GM23248 (cell line): ENCODE results near the gene LRRC7. TPM values are rescaled to one million over a fixed set of nuclear protein-coding genes. Genes with fewer than 3 reads are reported as not detected.

Experiments
- DNase-seq: peaks from one replicate; pipeline ENCODE4 v3.0.0-alpha.2; 2015
- H2AFZ ChIP-seq: fragments of 200-600 bp; sonication (generic); 2 replicates; pipeline ENCODE4 v1.6.1; 2016; ENCODE audit warnings: antibody characterized with exemption
- H3F3A ChIP-seq: fragments of 200-600 bp; sonication (generic); 2 replicates; pipeline ENCODE4 v1.6.1; 2016; ENCODE audit warnings: mild to moderate bottlenecking, antibody characterized with exemption, mixed run types; ENCODE audit not compliant: insufficient read depth
- H3K27ac ChIP-seq: fragments of 200-600 bp; sonication (generic); 2 replicates; pipeline ENCODE4 v1.5.1; 2016; ENCODE audit warnings: mild to moderate bottlenecking
- H3K27me3 ChIP-seq: fragments of 200-600 bp; sonication (generic); replicated peaks from 2 replicates; pipeline ENCODE4 v1.6.1; 2016; ENCODE audit warnings: mild to moderate bottlenecking; ENCODE audit not compliant: insufficient read depth
- H3K36me3 ChIP-seq: fragments of 200-600 bp; sonication (generic); 2 replicates; pipeline ENCODE4 v1.6.1; 2016; ENCODE audit warnings: low read depth, mild to moderate bottlenecking
- H3K4me1 ChIP-seq: fragments of 200-600 bp; sonication (generic); 2 replicates; pipeline ENCODE4 v1.6.1; 2016; ENCODE audit warnings: mild to moderate bottlenecking; ENCODE audit not compliant: insufficient read depth
- H3K4me2 ChIP-seq: fragments of 200-600 bp; sonication (generic); one replicate; pipeline ENCODE4 v1.6.1; 2016; ENCODE audit warnings: mild to moderate bottlenecking; ENCODE audit not compliant: unreplicated experiment
- H3K4me3 ChIP-seq: fragments of 200-600 bp; sonication (generic); 2 replicates; pipeline ENCODE4 v1.5.1; 2016; ENCODE audit warnings: mild to moderate bottlenecking
- H3K79me2 ChIP-seq: fragments of 200-600 bp; sonication (generic); 2 replicates; pipeline ENCODE4 v1.6.1; 2016; ENCODE audit warnings: mild to moderate bottlenecking; ENCODE audit not compliant: insufficient read depth
- H3K9ac ChIP-seq: fragments of 200-600 bp; sonication (generic); 2 replicates; pipeline ENCODE4 v1.6.1; 2016; ENCODE audit warnings: mild to moderate bottlenecking
- H3K9me2 ChIP-seq: fragments of 200-600 bp; sonication (generic); 2 replicates; pipeline ENCODE4 v1.6.1; 2016; ENCODE audit warnings: mixed run types, mild to moderate bottlenecking, moderate library complexity; ENCODE audit not compliant: insufficient read depth
- H3K9me3 ChIP-seq: fragments of 200-600 bp; sonication (generic); one replicate; pipeline ENCODE4 v1.6.1; 2017; ENCODE audit warnings: low read depth
- H4K20me1 ChIP-seq: fragments of 200-600 bp; sonication (generic); 2 replicates; pipeline ENCODE4 v1.6.0; 2016; ENCODE audit not compliant: insufficient read depth
- EZH2 ChIP-seq: fragments of 200-600 bp; sonication (generic); IDR thresholded peaks from 2 replicates; pipeline ENCODE4 v1.6.1; 2018; ENCODE audit warnings: antibody characterized with exemption, mild to moderate bottlenecking; ENCODE audit not compliant: insufficient read depth, poor library complexity, severe bottlenecking
- EZH2phosphoT487 ChIP-seq: fragments of 200-600 bp; sonication (generic); IDR thresholded peaks from 2 replicates; pipeline ENCODE4 v1.6.1; 2018; ENCODE audit warnings: antibody characterized with exemption, moderate library complexity, mild to moderate bottlenecking, low read depth; ENCODE audit not compliant: insufficient read depth
- WGBS, 2 experiments: methylation state at CpG; one replicate each; pipeline ENCODE4 v1.1.6; 2015 to 2017; ENCODE audit warnings: low lambda C conversion rate in 2 of 2, low coverage in 1 of 2; ENCODE audit errors: missing lambda C conversion rate in 2 of 2; 5-methylcytosine and 5-hydroxymethylcytosine counted together
- in situ Hi-C: fragments of 300-500 bp; cut with MboI; formaldehyde crosslinking; loops from 2 replicates; pipeline ENCODE4 v1.15.0; 2020
- polyA plus RNA-seq: library from polyadenylated mRNA; unstranded; fragments of >200 nt; fragmentation: Nextera tagmentation; extraction: Ambion mirVana; gene quantifications from 2 replicates; pipeline ENCODE4 v1.2.1, GENCODE V29; 2016
- total RNA-seq: library from RNA; depleted of rRNA; stranded (reverse); fragments of >200 nt; shearing (Covaris generic); gene quantifications from 2 replicates; pipeline ENCODE4 v1.2.3, GENCODE V29; 2014

Gene LRRC7
- total and polyA plus RNA-seq, 2 experiments from 2014 or later: 0.29 TPM; not detected in 1

DNA sequence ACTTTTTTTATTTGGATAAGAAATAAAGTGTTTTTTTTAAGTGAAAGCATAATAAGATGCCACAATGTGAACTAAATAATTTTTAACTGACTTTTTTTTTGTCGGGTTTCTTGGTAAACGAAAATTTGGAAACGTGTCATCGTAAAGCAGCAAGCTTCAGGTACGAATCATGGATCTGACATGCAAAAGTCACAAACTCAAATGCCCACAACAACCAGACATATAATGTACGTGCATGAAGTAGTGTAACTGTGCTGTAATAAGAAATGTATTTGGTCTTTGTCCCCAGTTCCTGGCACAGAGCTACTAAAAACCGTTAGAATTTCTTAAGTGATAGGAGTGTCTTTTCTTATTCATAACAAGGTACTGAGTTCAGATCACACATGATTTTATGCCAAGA lies 44.3 kb upstream of the LRRC7 start:
- Histone ChIP-seq H4K20me1 (no peaks in the 10 kb centered on the region), H3K27me3 (no peaks in the 10 kb centered on the region), H3K79me2 (no peaks in the 10 kb centered on the region), H3K27ac (peak overlapping the region; percentile 40; the same call in 1 of the 2 replicates), H3K9me2 (no peaks in the 10 kb centered on the region; the same call in 1 of the 2 replicates), H3F3A (peaks cover 9% of the 10 kb centered on the region), H3K4me1 (peaks cover 19% of the 10 kb centered on the region), H3K4me3 (no peak overlapping the region), H3K36me3 (no peaks in the 10 kb centered on the region), H3K9ac (no peak overlapping the region), H2AFZ (no peak overlapping the region), H3K9me3 (no peaks in the 10 kb centered on the region), H3K4me2 (peak overlapping the region; percentile 43)
- in situ Hi-C loops: no loop called here
- DNase-seq: peak; percentile 21
- 61 to 64% methylated on average over 7 of the region's 7 CpGs for WGBS, 2 experiments
- TF ChIP-seq EZH2phosphoT487 (no peak), EZH2 (no peak)

GRCh38 chr1:69524015-69524414 lies 43.7 kb upstream of the LRRC7 start:
- Histone ChIP-seq H3K4me3 (no peak overlapping the region), H3K4me1 (peaks cover 19% of the 10 kb centered on the region), H3K9me3 (no peaks in the 10 kb centered on the region), H4K20me1 (no peaks in the 10 kb centered on the region), H3K27me3 (no peaks in the 10 kb centered on the region), H3K36me3 (no peaks in the 10 kb centered on the region), H3K4me2 (peak overlapping the region; percentile 43), H2AFZ (no peak overlapping the region), H3K9me2 (no peaks in the 10 kb centered on the region; the same call in 1 of the 2 replicates), H3F3A (peaks cover 9% of the 10 kb centered on the region), H3K27ac (no peak overlapping the region), H3K79me2 (no peaks in the 10 kb centered on the region), H3K9ac (no peak overlapping the region)
- WGBS, 2 experiments: 73 to 74% methylated on average over 1 of the region's 1 CpG
- in situ Hi-C loops: no loop called here
- peak; percentile 64 for DNase-seq
- TF ChIP-seq EZH2 (no peak), EZH2phosphoT487 (no peak)

DNA sequence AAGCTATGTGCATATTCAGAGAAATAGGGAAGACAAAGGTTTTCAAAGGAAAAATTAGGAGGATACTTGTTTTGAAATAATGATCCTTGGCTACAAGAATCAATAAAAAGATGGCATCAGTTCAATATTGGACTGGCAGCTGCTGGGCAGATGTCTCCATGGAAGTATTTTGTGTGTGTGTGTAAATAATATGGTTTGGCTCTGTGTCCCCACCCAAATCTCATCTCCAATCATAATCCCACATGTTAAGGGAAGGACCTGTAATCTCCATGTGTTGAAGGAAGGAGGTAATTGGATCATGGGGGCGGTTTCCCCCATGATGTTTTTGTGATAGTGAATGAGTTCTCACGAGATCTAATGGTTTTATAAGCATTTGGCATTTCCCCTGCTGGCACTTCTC lies 40.4 kb upstream of the LRRC7 start:
- in situ Hi-C loops: no loop called here
- Histone ChIP-seq H3K27me3 (no peaks in the 10 kb centered on the region), H3K36me3 (no peaks in the 10 kb centered on the region), H3K4me1 (peaks cover 19% of the 10 kb centered on the region), H3K9me2 (no peaks in the 10 kb centered on the region), H3K9ac (no peak overlapping the region), H3K4me2 (no peak overlapping the region), H3F3A (peaks cover 9% of the 10 kb centered on the region), H3K4me3 (no peak overlapping the region), H2AFZ (no peak overlapping the region), H4K20me1 (no peaks in the 10 kb centered on the region), H3K9me3 (no peaks in the 10 kb centered on the region), H3K79me2 (no peaks in the 10 kb centered on the region), H3K27ac (no peak overlapping the region)
- no peak for DNase-seq
- TF ChIP-seq EZH2 (no peak), EZH2phosphoT487 (no peak)
- 29 to 30% methylated on average over 2 of the region's 2 CpGs for WGBS, 2 experiments

DNA sequence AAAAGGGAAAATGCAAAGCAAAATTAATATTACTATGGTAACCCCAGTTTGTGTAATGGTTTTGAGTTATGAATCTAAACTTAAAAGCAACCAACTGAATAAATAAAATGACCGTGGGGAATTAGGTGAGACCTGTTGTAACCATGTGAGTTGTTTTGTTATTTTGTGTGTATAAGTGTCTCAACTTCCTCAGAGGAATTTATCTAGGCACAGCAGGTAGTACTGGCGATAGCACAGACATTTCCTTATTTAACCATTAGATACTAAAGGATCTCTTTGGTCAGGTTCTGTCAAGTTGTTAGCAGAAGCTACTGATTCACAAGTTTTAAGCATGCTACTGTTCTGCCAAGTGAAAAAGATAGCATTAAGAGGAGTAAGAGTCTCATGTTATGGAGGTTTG lies 39.3 kb upstream of the LRRC7 start:
- H4K20me1 ChIP-seq: no peaks in the 10 kb centered on the region
- H3K36me3 ChIP-seq: no peaks in the 10 kb centered on the region
- peaks cover 6% of the 10 kb centered on the region for H3F3A ChIP-seq
- H3K9ac ChIP-seq: no peak overlapping the region
- H3K4me2 ChIP-seq: no peak overlapping the region
- in situ Hi-C loops: no loop called here
- H3K9me3 ChIP-seq: no peaks in the 10 kb centered on the region
- H3K9me2 ChIP-seq: no peaks in the 10 kb centered on the region
- peaks cover 11% of the 10 kb centered on the region for H3K4me1 ChIP-seq
- no peak overlapping the region for H3K4me3 ChIP-seq
- no peaks in the 10 kb centered on the region for H3K27me3 ChIP-seq
- 76 to 89% methylated on average over 2 of the region's 2 CpGs for WGBS, 2 experiments
- no peaks in the 10 kb centered on the region for H3K79me2 ChIP-seq
- TF ChIP-seq EZH2phosphoT487: no peak
- TF ChIP-seq EZH2: no peak
- no peak overlapping the region for H2AFZ ChIP-seq
- H3K27ac ChIP-seq: no peak overlapping the region
- no peak for DNase-seq

GRCh38 chr1:69533343-69533742 lies 34.4 kb upstream of the LRRC7 start:
- no peaks in the 10 kb centered on the region for H3K9me3 ChIP-seq
- no peaks in the 10 kb centered on the region for H3K27me3 ChIP-seq
- no peaks in the 10 kb centered on the region for H3K79me2 ChIP-seq
- no peaks in the 10 kb centered on the region for H3K36me3 ChIP-seq
- H3K4me2 ChIP-seq: no peak overlapping the region
- WGBS, 2 experiments: 62 to 68% methylated on average over 1 of the region's 1 CpG
- no peaks in the 10 kb centered on the region for H3F3A ChIP-seq
- no peak overlapping the region for H2AFZ ChIP-seq
- H4K20me1 ChIP-seq: no peaks in the 10 kb centered on the region
- no peak overlapping the region for H3K27ac ChIP-seq
- DNase-seq: no peak
- H3K9ac ChIP-seq: no peak overlapping the region
- no peaks in the 10 kb centered on the region for H3K9me2 ChIP-seq
- H3K4me1 ChIP-seq: no peaks in the 10 kb centered on the region
- H3K4me3 ChIP-seq: no peak overlapping the region
- TF ChIP-seq EZH2phosphoT487 (no peak), EZH2 (no peak)
- in situ Hi-C loops: no loop called here
